Activated CD4-positive, alpha-beta memory T cell treated with anti-CD3 and anti-CD28 coated beads, Interleukin-2, amount 10 ng/mL, durations not matched to agents 7 days and 5 days (primary cell): ENCODE measurements around the gene PARS2. TPM values are rescaled to one million over a fixed set of nuclear protein-coding genes. Genes with fewer than 3 reads are reported as not detected.
A peak's percentile ranks its signal among the peaks of the same experiment; 100 is the strongest.

Experiments
- CTCF ChIA-PET: fragments of 350-600 bp; sonication (Branson Sonifier 250); formaldehyde crosslinking; loops from one replicate; lab custom pipeline; 2021; ENCODE audit warnings: antibody characterized with exemption, inconsistent platforms; lab: Charles Lee
- POLR2A ChIA-PET: fragments of 350-600 bp; sonication (Branson Sonifier 250); formaldehyde crosslinking; loops from one replicate; lab custom pipeline; 2021; ENCODE audit warnings: antibody characterized with exemption; lab: Charles Lee
- DNase-seq: peaks from one replicate; pipeline ENCODE4 v3.0.0-alpha.2; 2020
- H3K27ac Mint-ChIP-seq: one replicate; pipeline ENCODE4 v1.8.0; 2021; ENCODE audit warnings: mild to moderate bottlenecking, mixed read lengths
- H3K27me3 Mint-ChIP-seq: one replicate; pipeline ENCODE4 v1.8.0; 2021; ENCODE audit warnings: mixed read lengths
- H3K36me3 Mint-ChIP-seq: one replicate; pipeline ENCODE4 v1.8.0; 2021; ENCODE audit warnings: low read depth, mixed read lengths
- H3K4me1 Mint-ChIP-seq: one replicate; pipeline ENCODE4 v1.8.0; 2021; ENCODE audit warnings: mixed read lengths
- H3K4me3 Mint-ChIP-seq: one replicate; pipeline ENCODE4 v1.8.0; 2021; ENCODE audit warnings: mild to moderate bottlenecking, mixed read lengths
- H3K9me3 Mint-ChIP-seq: one replicate; pipeline ENCODE4 v1.8.0; 2021; ENCODE audit warnings: mixed read lengths
- total RNA-seq, 2 experiments: library from RNA; stranded (reverse); gene quantifications; one replicate each; pipeline ENCODE4 v1.2.3, GENCODE V29; 2021

PARS2 gene
- total RNA-seq, result 1 to 10 TPM; 3.3 to 4.0 TPM

- peak; percentile 96 for DNase-seq
- Mint-ChIP-seq H3K27ac (peak within 1 kb of the TSS; percentile 71), H3K9me3 (no peaks in the 10 kb centered on the region), H3K27me3 (no peaks in the 10 kb centered on the region), H3K36me3 (no peaks in the 10 kb centered on the region), H3K4me1 (peaks cover 17% of the 10 kb centered on the region), H3K4me3 (peak within 1 kb of the TSS; percentile 89)
- ChIA-PET POLR2A (interaction anchor here (0.6 to 1.9 kb wide), 4 partner anchors 11 to 48 kb away, joined by 3 to 6 read pairs (median 4); partner anchors contain the start of gene TTC4), CTCF (interaction anchor here (1.4 to 4.5 kb wide), 4 partner anchors 28 to 46 kb away, joined by 3 to 18 read pairs (median 12); partner anchors contain the start of gene TTC22)
Observed at GRCh38 chr1:54764133-54764921, at the start of gene PARS2. Gene PARS2 (minus strand): TSS chr1:54764523. CDS start chr1:54759161, 5,362 bp downstream.

- H3K27me3 Mint-ChIP-seq, result peaks cover 4% of the 10 kb centered on the region
Observed at GRCh38 chr1:54814126-54814498, 49.8 kb upstream of the PARS2 start.

GRCh38 chr1:54813485-54814125, 49.3 kb upstream of the PARS2 start:
- H3K27me3 Mint-ChIP-seq, result peaks cover 3% of the 10 kb centered on the region
- ChIA-PET CTCF (interaction anchor here (0.6 to 7.0 kb wide), 6 partner anchors 13 to 744 kb away, joined by 3 to 49 read pairs (median 3); partner anchors contain the start of gene TTC22), POLR2A (interaction anchor here (1.0 to 1.8 kb wide), 4 partner anchors 9 to 348 kb away, joined by 3 to 6 read pairs (median 6); partner anchors contain the start of gene DHCR24)
- no peaks in the 10 kb centered on the region for H3K36me3 Mint-ChIP-seq
- DNase-seq, result peak; percentile 14
- peak overlapping the region; percentile 23 for H3K4me3 Mint-ChIP-seq
- no peaks in the 10 kb centered on the region for H3K9me3 Mint-ChIP-seq
- H3K27ac Mint-ChIP-seq, result peak overlapping the region; percentile 55
- peaks cover 55% of the 10 kb centered on the region for H3K4me1 Mint-ChIP-seq

More at GRCh38 chr1:54814126-54814498, 49.8 kb upstream of the PARS2 start:
- Mint-ChIP-seq H3K9me3 (no peaks in the 10 kb centered on the region), H3K27ac (no peak overlapping the region), H3K4me3 (no peak overlapping the region), H3K4me1 (peaks cover 52% of the 10 kb centered on the region), H3K36me3 (no peaks in the 10 kb centered on the region)
- no peak for DNase-seq
- ChIA-PET POLR2A (interaction anchor here (1.0 to 1.8 kb wide), 3 partner anchors 10 to 72 kb away, joined by 5 to 6 read pairs (median 6); partner anchors contain the start of gene DHCR24), CTCF (interaction anchor here (0.7 to 7.0 kb wide), 4 partner anchors 14 to 182 kb away, joined by 3 to 49 read pairs (median 3); partner anchors contain the start of gene TTC22)

- H3K9me3 Mint-ChIP-seq, result no peaks in the 10 kb centered on the region
- peak overlapping the region; percentile 55 for H3K27ac Mint-ChIP-seq
- ChIA-PET POLR2A (interaction anchor here (0.9 to 1.8 kb wide), 5 partner anchors 9 to 347 kb away, joined by 3 to 6 read pairs (median 4); partner anchors contain the start of gene DHCR24), CTCF (interaction anchor here (0.6 to 7.0 kb wide), 8 partner anchors 11 to 744 kb away, joined by 3 to 49 read pairs (median 4); partner anchors contain the start of gene TTC22)
- peak; percentile 73 for DNase-seq
- H3K4me3 Mint-ChIP-seq, result peak overlapping the region; percentile 23
- H3K4me1 Mint-ChIP-seq, result peaks cover 56% of the 10 kb centered on the region
- H3K36me3 Mint-ChIP-seq, result no peaks in the 10 kb centered on the region
- peaks cover 3% of the 10 kb centered on the region for H3K27me3 Mint-ChIP-seq
Observed at GRCh38 chr1:54812801-54813484, 48.6 kb upstream of the PARS2 start.

- CTCF ChIA-PET, result interaction anchor here (0.6 to 7.0 kb wide), 9 partner anchors 12 to 320 kb away, joined by 3 to 49 read pairs (median 4); partner anchors contain the start of gene TTC22
- POLR2A ChIA-PET, result interaction anchor here (0.9 to 1.8 kb wide), 5 partner anchors 8 to 346 kb away, joined by 3 to 6 read pairs (median 3); no protein-coding TSS in a partner anchor
- Mint-ChIP-seq H3K27ac (peak overlapping the region; percentile 55), H3K4me3 (no peak overlapping the region), H3K9me3 (no peaks in the 10 kb centered on the region), H3K27me3 (peaks cover 3% of the 10 kb centered on the region), H3K36me3 (no peaks in the 10 kb centered on the region), H3K4me1 (peaks cover 64% of the 10 kb centered on the region)
- peak; percentile 14 for DNase-seq
Observed at GRCh38 chr1:54811739-54812655, 47.7 kb upstream of the PARS2 start.

GRCh38 chr1:54811066-54811465, 46.7 kb upstream of the PARS2 start:
- Mint-ChIP-seq H3K27me3 (peaks cover 3% of the 10 kb centered on the region), H3K27ac (no peak overlapping the region), H3K4me1 (peaks cover 71% of the 10 kb centered on the region), H3K36me3 (no peaks in the 10 kb centered on the region), H3K9me3 (no peaks in the 10 kb centered on the region), H3K4me3 (no peak overlapping the region)
- CTCF ChIA-PET, result interaction anchor here (1.0 to 7.0 kb wide), 5 partner anchors 11 to 139 kb away, joined by 3 to 49 read pairs (median 16); partner anchors contain the start of gene TTC22
- DNase-seq, result peak; percentile 14
- POLR2A ChIA-PET, result no interaction called here

GRCh38 chr1:54810153-54810942, 46.0 kb upstream of the PARS2 start:
- Mint-ChIP-seq H3K27me3 (peaks cover 3% of the 10 kb centered on the region), H3K36me3 (no peaks in the 10 kb centered on the region), H3K4me1 (peaks cover 75% of the 10 kb centered on the region), H3K9me3 (no peaks in the 10 kb centered on the region), H3K27ac (no peak overlapping the region), H3K4me3 (no peak overlapping the region)
- ChIA-PET POLR2A (interaction anchor here (1.4 kb wide), 1 partner anchor 9 kb away, joined by 5 read pairs; the partner anchor contains the start of gene TTC22), CTCF (interaction anchor here (0.6 to 7.0 kb wide), 15 partner anchors 10 to 326 kb away, joined by 3 to 49 read pairs (median 4); partner anchors contain the start of gene TTC22)
- peak; percentile 81 for DNase-seq

GRCh38 chr1:54809496-54810074, 45.3 kb upstream of the PARS2 start:
- Mint-ChIP-seq H3K27me3 (peaks cover 3% of the 10 kb centered on the region), H3K36me3 (no peaks in the 10 kb centered on the region), H3K4me3 (no peak overlapping the region), H3K27ac (no peak overlapping the region), H3K4me1 (peaks cover 83% of the 10 kb centered on the region), H3K9me3 (no peaks in the 10 kb centered on the region)
- peak; percentile 15 for DNase-seq
- CTCF ChIA-PET, result interaction anchor here (0.6 to 7.0 kb wide), 15 partner anchors 9 to 327 kb away, joined by 3 to 49 read pairs (median 4); partner anchors contain the start of gene TTC22
- POLR2A ChIA-PET, result interaction anchor here (1.4 kb wide), 1 partner anchor 8 kb away, joined by 5 read pairs; the partner anchor contains the start of gene TTC22

GRCh38 chr1:54808443-54809207, 44.3 kb upstream of the PARS2 start:
- DNase-seq, result peak; percentile 15
- H3K9me3 Mint-ChIP-seq, result no peaks in the 10 kb centered on the region
- POLR2A ChIA-PET, result interaction anchor here (1.4 kb wide), 1 partner anchor 7 kb away, joined by 5 read pairs; the partner anchor contains the start of gene TTC22
- H3K27me3 Mint-ChIP-seq, result peaks cover 3% of the 10 kb centered on the region
- H3K27ac Mint-ChIP-seq, result peak overlapping the region; percentile 26
- no peak overlapping the region for H3K4me3 Mint-ChIP-seq
- H3K36me3 Mint-ChIP-seq, result no peaks in the 10 kb centered on the region
- H3K4me1 Mint-ChIP-seq, result peaks cover 87% of the 10 kb centered on the region
- CTCF ChIA-PET, result interaction anchor here (1.1 to 7.0 kb wide), 4 partner anchors 8 to 136 kb away, joined by 3 to 49 read pairs (median 10); partner anchors contain the start of gene TTC22
